K562 (cell line): ENCODE results near the gene GALNT7. TPM values are rescaled to one million over a fixed set of nuclear protein-coding genes. Genes with fewer than 3 reads are reported as not detected.

Source experiments
- CCNT2 ChIP-seq: IDR thresholded peaks from 2 replicates; pipeline ENCODE4 v1.6.1; 2011; ENCODE audit warnings: borderline replicate concordance, low read depth, mild to moderate bottlenecking, moderate library complexity, mixed read lengths, low read length; ENCODE audit not compliant: insufficient read length; ENCODE audit errors: extremely low read depth
- CEBPG ChIP-seq, 3 experiments: fragments of 200-800 bp in 1 of 3; sonication (Bioruptor generic) in 1 of 3; sonication (generic) in 1 of 3; formaldehyde crosslinking in 1 of 3; IDR thresholded peaks in 2 of 3; conservative IDR thresholded peaks in 1 of 3; 2 replicates each; pipeline versions ENCODE4 v1.6.1 to v1.8.0; 2016 to 2022; ENCODE audit warnings: missing compliant biosample characterization in 2 of 3, missing genetic modification characterization in 2 of 3, mild to moderate bottlenecking in 1 of 3, missing genetic modification reagents in 1 of 3
- GATAD2B ChIP-seq: fragments of 450-650 bp; IDR thresholded peaks from 2 replicates; pipeline ENCODE4 v1.6.1; 2017; ENCODE audit warnings: mild to moderate bottlenecking, borderline replicate concordance
- HIVEP1 ChIP-seq: fragments of 250-450 bp; sonication (Bioruptor Pico); IDR thresholded peaks from 2 replicates; pipeline ENCODE4 v1.4.0; 2020; ENCODE audit warnings: mild to moderate bottlenecking
- HNRNPUL1 ChIP-seq: fragments of 200-400 bp; formaldehyde crosslinking; IDR thresholded peaks from 2 replicates; pipeline ENCODE4 v1.6.1; 2017; ENCODE audit warnings: low read length
- MAZ ChIP-seq, 2 experiments: fragments of 450-650 bp in 1 of 2; sonication (generic) in 1 of 2; formaldehyde crosslinking; IDR thresholded peaks in 1 of 2; conservative IDR thresholded peaks in 1 of 2; 2 replicates each; pipeline versions ENCODE4 v1.4.0 to v1.5.0; 2020; ENCODE audit warnings: mild to moderate bottlenecking in 1 of 2, missing genetic modification reagents in 1 of 2
- MITF ChIP-seq: IDR thresholded peaks from 2 replicates; pipeline ENCODE4 v1.6.1; 2014; ENCODE audit warnings: antibody characterized with exemption
- MYC ChIP-seq, 2 experiments: fragments of 250-450 bp in 1 of 2; sonication (Bioruptor Pico) in 1 of 2; IDR thresholded peaks; 2 replicates each; pipeline versions ENCODE4 v1.5.1 to v1.6.1; 2012 to 2021; ENCODE audit warnings: low read depth in 2 of 2, borderline replicate concordance in 1 of 2, improper control_type of control experiment in 1 of 2, low read length in 1 of 2, mild to moderate bottlenecking in 1 of 2, moderate library complexity in 1 of 2
- NFATC3 ChIP-seq: fragments of 450-650 bp; IDR thresholded peaks from 2 replicates; pipeline ENCODE4 v1.6.1; 2017; ENCODE audit warnings: mild to moderate bottlenecking
- RBBP5 ChIP-seq: fragments of 200-600 bp; sonication (generic); IDR thresholded peaks from 2 replicates; pipeline ENCODE4 v1.6.1; 2012; ENCODE audit warnings: borderline replicate concordance, mild to moderate bottlenecking, low read length, control low read depth, inconsistent platforms; ENCODE audit not compliant: insufficient read depth, poor library complexity, severe bottlenecking
- RREB1 ChIP-seq: fragments of 250-450 bp; sonication (Bioruptor Pico); IDR thresholded peaks from 2 replicates; pipeline ENCODE4 v1.4.0; 2020
- SAP30 ChIP-seq: fragments of 200-600 bp; sonication (generic); IDR thresholded peaks from 2 replicates; pipeline ENCODE4 v1.6.1; 2012; ENCODE audit warnings: borderline replicate concordance, low read depth, mild to moderate bottlenecking, moderate library complexity, low read length, control low read depth, inconsistent platforms; ENCODE audit not compliant: insufficient read depth, poor library complexity, severe bottlenecking
- STAT5A ChIP-seq: IDR thresholded peaks from 2 replicates; pipeline ENCODE4 v1.6.1; 2012; ENCODE audit warnings: low read length, inconsistent platforms, borderline replicate concordance
- TAF7 ChIP-seq: fragments of 450-650 bp; IDR thresholded peaks from 2 replicates; pipeline ENCODE4 v1.6.1; 2016; ENCODE audit warnings: missing genetic modification characterization, missing compliant biosample characterization
- WHSC1 ChIP-seq: IDR thresholded peaks from one replicate; pipeline ENCODE4 v1.6.1; 2012; ENCODE audit warnings: low read length, control low read depth, inconsistent platforms
- XRCC5 ChIP-seq: fragments of 200-400 bp; formaldehyde crosslinking; IDR thresholded peaks from 2 replicates; pipeline ENCODE4 v1.6.1; 2017; ENCODE audit warnings: low read depth, mild to moderate bottlenecking, low read length
- YBX1 ChIP-seq: fragments of 450-650 bp; IDR thresholded peaks from 2 replicates; pipeline ENCODE4 v1.7.1; 2016; ENCODE audit warnings: mild to moderate bottlenecking
- ZNF431 ChIP-seq: sonication (generic); formaldehyde crosslinking; IDR thresholded peaks from 2 replicates; pipeline ENCODE4 v1.8.0; 2022; ENCODE audit warnings: mild to moderate bottlenecking, missing genetic modification reagents
- ZNF644 ChIP-seq: fragments of 200-800 bp; sonication (Bioruptor generic); IDR thresholded peaks from 2 replicates; pipeline ENCODE4 v1.6.1; 2016; ENCODE audit warnings: low read depth, missing genetic modification characterization, missing compliant biosample characterization
- polyA plus RNA-seq, 8 experiments: library from polyadenylated mRNA; depleted of rRNA in 4 of 8; stranded (reverse) in 5 of 8; unstranded in 3 of 8; fragments of >200 nt; fragmentation: Nextera tagmentation in 2 of 8; fragmentation: Illumina TruSeq in 1 of 8; extraction: Ambion mirVana in 2 of 8; extraction: Trizol in 1 of 8; gene quantifications; 2 replicates each; pipeline versions ENCODE4 v1.2.1 to v1.2.3, GENCODE V29; 2011 to 2014; ENCODE audit warnings: inconsistent platforms in 1 of 8, missing spikeins in 1 of 8
- total RNA-seq, 7 experiments: library from RNA; depleted of rRNA in 6 of 7; stranded (reverse); fragments of >200 nt in 6 of 7; fragmentation: Illumina TruSeq in 2 of 7; extraction: Trizol in 2 of 7; gene quantifications; 2 replicates each; pipeline versions ENCODE4 v1.2.1 to v1.2.3, GENCODE V29; 2011 to 2021; ENCODE audit warnings: low replicate concordance in 1 of 7

Gene GALNT7
- total and polyA plus RNA-seq, 9 of the 15 experiments (the other 6 are each of a cell fraction or from before 2014, with no cell fraction given) = 16.7 to 38.7 (median 31.1) TPM

GRCh38 chr4:173370477-173371291 lies 202.1 kb downstream of the GALNT7 start, which contains the start of gene SAP30 (continued):
- TF ChIP-seq GATAD2B = no peak
- peak; percentile 51 to 52; a peak in 3 of 4 replicates for TF ChIP-seq MAZ (CRISPR knock-in tag; conservative IDR thresholded peaks at IDR 0.05 in 1 of 2, IDR thresholded peaks at IDR 0.05 in 1 of 2)
- peak; percentile 72 for TF ChIP-seq MYC (IDR thresholded peaks at IDR 0.05; ENCODE audit: low read depth, low read length)
- TF ChIP-seq MYC (CRISPR knock-in tag; IDR thresholded peaks at IDR 0.05; ENCODE audit: borderline replicate concordance, low read depth) = no peak
- TF ChIP-seq HIVEP1 = no peak
- no peak for TF ChIP-seq WHSC1
- TF ChIP-seq MITF = peak; percentile 28; the same call in 1 of the 2 replicates
- peak; percentile 87 for TF ChIP-seq RBBP5
- TF ChIP-seq ZNF644 = no peak
- TF ChIP-seq YBX1 = no peak
- peak; percentile 93 for TF ChIP-seq SAP30
- TF ChIP-seq TAF7 = peak; percentile 76
- TF ChIP-seq RREB1 (CRISPR knock-in tag) = no peak
- TF ChIP-seq NFATC3 = no peak
- no peak for TF ChIP-seq HNRNPUL1
- peak; percentile 65 for TF ChIP-seq CCNT2
- TF ChIP-seq STAT5A = no peak; the same call in 1 of the 2 replicates
- peak; percentile 43; the same call in 1 of the 2 replicates for TF ChIP-seq XRCC5
- TF ChIP-seq ZNF431 = no peak
- TF ChIP-seq CEBPG (CRISPR knock-in tag; IDR thresholded peaks at IDR 0.05) = no peak
- no peak for TF ChIP-seq CEBPG (tag; conservative IDR thresholded peaks at IDR 0.05 in 1 of 2, IDR thresholded peaks at IDR 0.05 in 1 of 2)
